Breast epithelium (tissue), 3 donors: ENCODE data around the gene HDAC4.

Experiments
- POLR2A ChIP-seq: fragments of 450-650 bp; IDR thresholded peaks from one replicate; pipeline ENCODE4 v1.6.1; 2016; ENCODE audit warnings: antibody characterized with exemption, mild to moderate bottlenecking, moderate library complexity
- POLR2AphosphoS5 ChIP-seq, 3 donors: sonication (generic); formaldehyde crosslinking; IDR thresholded peaks; one replicate each; pipeline ENCODE4 v1.6.1; 2017; ENCODE audit warnings: antibody characterized with exemption in 3 of 3
- TF ChIP-seq, protein P1 (sequence below), 3 donors: fragments of 450-650 bp; IDR thresholded peaks; one replicate each; pipeline ENCODE4 v1.5.1; 2016 to 2017; ENCODE audit warnings: antibody characterized with exemption in 3 of 3, mild to moderate bottlenecking in 3 of 3, moderate library complexity in 3 of 3

- TF ChIP-seq, protein P1, sequence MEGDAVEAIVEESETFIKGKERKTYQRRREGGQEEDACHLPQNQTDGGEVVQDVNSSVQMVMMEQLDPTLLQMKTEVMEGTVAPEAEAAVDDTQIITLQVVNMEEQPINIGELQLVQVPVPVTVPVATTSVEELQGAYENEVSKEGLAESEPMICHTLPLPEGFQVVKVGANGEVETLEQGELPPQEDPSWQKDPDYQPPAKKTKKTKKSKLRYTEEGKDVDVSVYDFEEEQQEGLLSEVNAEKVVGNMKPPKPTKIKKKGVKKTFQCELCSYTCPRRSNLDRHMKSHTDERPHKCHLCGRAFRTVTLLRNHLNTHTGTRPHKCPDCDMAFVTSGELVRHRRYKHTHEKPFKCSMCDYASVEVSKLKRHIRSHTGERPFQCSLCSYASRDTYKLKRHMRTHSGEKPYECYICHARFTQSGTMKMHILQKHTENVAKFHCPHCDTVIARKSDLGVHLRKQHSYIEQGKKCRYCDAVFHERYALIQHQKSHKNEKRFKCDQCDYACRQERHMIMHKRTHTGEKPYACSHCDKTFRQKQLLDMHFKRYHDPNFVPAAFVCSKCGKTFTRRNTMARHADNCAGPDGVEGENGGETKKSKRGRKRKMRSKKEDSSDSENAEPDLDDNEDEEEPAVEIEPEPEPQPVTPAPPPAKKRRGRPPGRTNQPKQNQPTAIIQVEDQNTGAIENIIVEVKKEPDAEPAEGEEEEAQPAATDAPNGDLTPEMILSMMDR (IDR thresholded peaks at IDR 0.05) = no peak
- TF ChIP-seq POLR2A = no peak
- no peak for TF ChIP-seq POLR2AphosphoS5 (IDR thresholded peaks at IDR 0.05)
These were observed 274.8 kb downstream of the HDAC4 start for GRCh38 chr2:239125726-239126675.
